ENCODE data around the gene RNASE8. TPM values are rescaled to one million over a fixed set of nuclear protein-coding genes. Genes with fewer than 3 reads are reported as not detected.
"Not testable (repeated sequence)": the region's sequence is repeated elsewhere in the genome, so short reads cannot be mapped to it uniquely, and the experiment has no call there.

Gene RNASE8
- total RNA-seq, 1 experiment from 2014 or later, result not detected

GRCh38 chr14:21030531-21030930 is 27.1 kb upstream of the RNASE8 start:
- no peak for DNase-seq (ENCODE audit: low spot score)

GRCh38 chr14:21032326-21033132 is 25.1 kb upstream of the RNASE8 start:
- no peak for DNase-seq (ENCODE audit: low spot score)

DNA sequence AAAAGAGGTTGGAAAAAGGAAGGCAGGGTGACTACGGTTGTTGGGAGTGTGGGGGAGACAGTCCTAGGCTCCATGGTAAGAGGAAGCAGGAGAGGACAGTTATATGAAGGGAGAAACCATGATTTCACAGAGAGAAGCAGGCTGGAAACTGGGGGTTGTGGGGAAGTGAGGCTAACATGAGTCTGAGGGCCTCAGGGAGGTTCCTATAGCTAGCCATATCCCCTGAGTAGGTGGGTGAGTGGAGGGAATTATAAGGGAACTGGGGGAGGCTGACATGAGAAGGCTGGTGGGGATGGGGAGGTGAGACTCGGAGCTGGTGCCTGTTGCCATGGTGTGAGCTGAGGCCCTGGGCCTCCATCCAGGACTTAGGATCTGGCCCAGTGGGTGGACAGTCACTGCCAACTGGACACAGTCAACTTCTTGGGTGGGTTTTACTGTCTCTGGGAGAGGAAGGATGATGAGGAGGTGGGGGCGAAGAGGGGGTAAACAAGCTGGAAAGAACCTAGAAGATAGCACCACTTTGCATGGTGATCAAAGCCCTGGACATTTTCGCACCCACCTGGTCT is 24.4 kb upstream of the RNASE8 start:
- DNase-seq (ENCODE audit: low spot score), result no peak

DNA sequence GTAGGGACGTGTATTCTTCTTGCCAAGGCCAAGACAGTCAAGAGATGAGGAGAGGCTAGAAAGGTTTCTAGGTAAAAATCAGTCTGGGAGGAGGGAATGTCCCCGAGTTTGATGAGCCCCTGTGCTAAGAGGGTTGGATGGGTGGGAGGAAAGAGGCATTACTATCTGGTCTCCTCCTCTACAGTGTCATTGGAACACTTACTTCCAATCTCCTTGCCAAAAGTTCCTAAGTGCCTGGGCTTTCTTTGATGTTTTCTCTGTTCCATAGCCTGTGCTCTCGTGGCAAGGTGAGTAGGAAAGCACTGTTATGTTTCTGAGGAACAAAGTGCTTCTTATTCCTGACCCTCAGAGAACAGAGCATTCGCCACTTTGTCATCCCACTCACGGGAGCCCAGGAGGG is 22.9 kb upstream of the RNASE8 start, which contains the start of gene RNASE13:
TSS of gene RNASE13 (minus strand) at position 101 of the 400 bp plus-strand sequence. CDS start 519 bp downstream, outside the sequence.
- DNase-seq (ENCODE audit: low spot score), result no peak

DNA sequence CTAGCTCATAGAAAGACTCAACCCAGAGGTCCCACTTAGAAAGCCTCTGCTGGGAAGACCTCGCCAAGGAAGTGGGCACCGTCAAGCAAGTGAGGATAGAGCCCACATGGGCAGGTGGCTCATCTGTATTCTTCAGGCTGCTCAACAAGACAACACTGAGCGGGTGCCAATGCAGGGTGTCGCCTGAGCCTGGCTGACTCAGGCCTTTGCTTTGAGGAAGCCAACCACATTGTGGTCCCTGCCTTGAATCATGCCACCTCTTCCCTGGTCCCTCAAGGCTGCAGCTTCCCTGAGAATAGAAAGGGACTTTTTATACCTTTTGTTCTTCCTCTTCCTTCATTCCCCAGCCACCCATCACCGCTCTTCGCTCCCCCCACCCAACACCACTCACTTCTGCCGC is 20.9 kb upstream of the RNASE8 start:
- DNase-seq (ENCODE audit: low spot score), result no peak

DNA sequence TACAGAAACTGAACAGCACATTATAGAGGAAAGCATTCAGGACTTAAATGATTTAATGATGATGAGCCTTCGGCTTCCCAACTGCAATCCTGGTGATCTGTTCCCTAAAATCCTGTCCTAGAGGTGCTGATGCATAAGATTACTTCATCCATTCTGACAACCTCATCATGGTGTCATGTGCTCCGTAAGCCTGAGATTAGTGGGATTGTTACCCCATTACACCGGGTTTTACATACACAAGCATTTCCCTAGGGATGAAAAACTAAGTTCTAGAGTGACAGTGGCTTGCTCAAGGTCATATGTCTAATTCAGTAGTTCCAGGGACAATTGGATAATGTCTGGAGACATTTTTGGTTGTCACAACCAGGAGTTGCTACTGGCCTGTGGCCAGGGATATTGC is 20.5 kb upstream of the RNASE8 start:
- DNase-seq (ENCODE audit: low spot score), result no peak

- no peak for DNase-seq (ENCODE audit: low spot score)
Observed at GRCh38 chr14:21038441-21039422, 18.9 kb upstream of the RNASE8 start.

DNA sequence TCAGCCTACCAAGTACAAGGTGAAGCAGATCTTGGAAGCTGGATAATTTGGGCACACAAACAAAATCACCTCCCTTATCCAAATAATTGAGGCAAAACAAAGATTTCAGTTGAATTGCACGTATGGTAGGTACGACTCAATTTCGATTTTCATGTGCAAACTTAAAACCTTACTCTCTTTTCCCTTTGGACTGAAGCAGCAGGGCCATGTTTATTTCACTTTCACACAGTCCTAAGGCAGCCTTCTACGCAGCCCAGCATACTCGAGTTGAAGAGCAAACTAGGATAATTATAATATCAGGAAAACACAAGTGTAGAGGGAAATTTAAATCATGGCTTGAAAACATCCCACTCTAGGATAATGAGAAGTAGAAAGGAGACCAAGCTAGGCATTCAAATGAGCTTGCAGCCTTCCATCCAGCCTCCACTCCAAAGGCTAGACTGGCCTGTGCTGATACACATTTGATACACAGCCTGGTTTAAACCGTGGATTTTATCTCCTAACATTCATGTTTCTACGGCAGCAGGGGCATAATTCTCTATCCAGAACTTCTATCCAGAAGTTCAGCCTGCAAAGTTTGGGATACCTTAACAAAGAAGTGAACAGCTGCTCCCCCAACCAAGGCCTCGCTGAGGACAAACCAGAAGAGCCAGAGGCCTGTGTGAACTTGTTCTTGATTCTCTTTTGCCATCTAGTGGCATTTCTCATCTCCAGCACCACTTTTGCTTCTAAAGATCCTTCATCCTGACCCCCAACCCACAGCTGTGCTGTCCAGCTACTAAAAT is 17.8 kb upstream of the RNASE8 start:
- DNase-seq (ENCODE audit: low spot score), result peak; percentile 27

- no peak for DNase-seq (ENCODE audit: low spot score)
Observed at GRCh38 chr14:21040370-21040925, 17.2 kb upstream of the RNASE8 start.

GRCh38 chr14:21040941-21041340 is 16.7 kb upstream of the RNASE8 start:
- not testable (repeated sequence) for DNase-seq (ENCODE audit: low spot score)

DNA sequence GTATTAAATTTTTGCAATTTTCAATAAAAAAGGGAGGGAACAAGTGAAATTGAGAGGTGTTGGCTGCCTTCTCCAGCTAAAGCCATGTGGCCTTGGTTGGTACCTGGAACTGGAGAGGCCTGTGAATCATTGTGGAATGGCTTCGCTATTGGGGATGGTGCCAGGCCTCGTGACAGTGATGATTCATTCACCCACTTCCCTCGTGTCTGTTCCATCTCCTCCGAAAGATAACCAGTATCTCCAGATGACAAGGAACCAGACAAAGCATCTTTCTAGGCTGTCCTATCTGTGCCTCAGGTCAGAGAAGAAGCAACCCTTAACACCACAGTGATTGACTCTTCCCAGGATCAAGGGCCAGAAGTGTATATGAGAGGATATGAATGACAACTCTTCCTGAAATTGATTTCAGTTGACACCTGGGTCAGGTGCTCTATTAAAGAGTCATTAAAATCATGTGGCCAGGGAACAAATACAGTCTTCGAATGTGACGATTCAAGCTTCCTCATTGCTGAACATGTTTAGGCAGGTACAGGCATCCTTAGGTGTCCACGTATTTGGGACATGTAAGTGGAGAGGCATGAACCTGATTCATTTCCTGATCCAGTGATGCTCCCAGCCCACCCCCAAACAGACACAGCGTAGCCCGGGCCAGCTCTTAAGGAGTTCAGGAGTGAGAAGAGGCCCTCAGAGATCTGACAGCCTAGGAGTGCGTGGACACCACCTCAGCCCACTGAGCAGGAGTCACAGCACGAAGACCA is 15.8 kb upstream of the RNASE8 start, which contains the start of gene RNASE7:
TSS of gene RNASE7 (plus strand) at position 687 of the 758 bp plus-strand sequence. CDS start 631 bp downstream, outside the sequence.
- DNase-seq (ENCODE audit: low spot score), result peak; percentile 52

- no peak for DNase-seq (ENCODE audit: low spot score)
Observed at GRCh38 chr14:21042918-21043317, 14.7 kb upstream of the RNASE8 start.

DNA sequence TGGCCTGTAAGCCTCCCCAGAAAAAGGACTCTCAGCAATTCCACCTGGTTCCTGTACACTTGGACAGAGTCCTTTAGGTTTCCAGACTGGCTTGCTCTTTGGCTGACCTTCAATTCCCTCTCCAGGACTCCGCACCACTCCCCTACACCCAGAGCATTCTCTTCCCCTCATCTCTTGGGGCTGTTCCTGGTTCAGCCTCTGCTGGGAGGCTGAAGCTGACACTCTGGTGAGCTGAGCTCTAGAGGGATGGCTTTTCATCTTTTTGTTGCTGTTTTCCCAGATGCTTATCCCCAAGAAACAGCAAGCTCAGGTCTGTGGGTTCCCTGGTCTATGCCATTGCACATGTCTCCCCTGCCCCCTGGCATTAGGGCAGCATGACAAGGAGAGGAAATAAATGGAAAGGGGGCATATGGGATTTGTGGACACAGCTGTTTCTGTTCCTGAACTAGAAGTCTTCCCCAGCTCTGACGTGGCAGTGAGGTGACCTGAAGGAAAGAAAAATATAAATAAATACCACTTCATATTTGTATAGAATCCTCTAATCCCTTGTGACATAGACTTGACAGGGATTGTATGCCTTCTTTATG is 14.1 kb upstream of the RNASE8 start:
- no peak for DNase-seq (ENCODE audit: low spot score)

DNA sequence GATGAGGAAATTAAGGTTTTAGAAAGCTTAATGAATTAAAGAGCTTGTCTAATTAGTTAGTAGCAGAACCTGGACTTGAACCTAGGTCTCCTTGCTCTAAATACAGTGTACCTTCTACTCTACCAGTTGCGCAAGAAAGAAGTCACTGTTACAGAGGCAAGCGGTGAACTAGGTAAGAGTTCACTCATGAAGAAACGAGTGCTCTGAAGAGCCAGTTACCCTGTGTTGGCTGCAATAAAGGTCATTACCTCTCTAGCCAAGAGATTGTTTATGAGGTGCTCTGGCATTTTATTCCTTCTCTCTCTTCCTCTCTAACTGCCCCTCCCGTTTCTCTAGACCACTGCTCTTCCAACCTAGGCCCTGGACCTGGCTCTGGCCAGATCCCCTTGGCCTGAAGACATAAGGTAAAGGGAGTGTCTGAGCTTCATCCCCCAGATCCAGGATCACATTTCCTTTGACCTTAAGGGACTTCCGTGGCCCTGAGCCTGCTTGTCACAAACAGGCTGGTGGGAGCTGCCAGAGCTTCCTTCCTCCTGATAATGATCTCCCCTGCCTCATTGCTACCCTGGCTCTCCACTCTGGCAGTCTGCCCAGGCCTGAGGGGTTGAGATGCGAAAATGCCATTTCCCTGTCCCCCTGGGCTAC is 13.5 kb upstream of the RNASE8 start:
- no peak for DNase-seq (ENCODE audit: low spot score)

GRCh38 chr14:21047378-21047781 is 10.2 kb upstream of the RNASE8 start:
- no peak for DNase-seq (ENCODE audit: low spot score)

- DNase-seq (ENCODE audit: low spot score), result no peak
Observed at GRCh38 chr14:21048638-21049037, 9.0 kb upstream of the RNASE8 start.

DNA sequence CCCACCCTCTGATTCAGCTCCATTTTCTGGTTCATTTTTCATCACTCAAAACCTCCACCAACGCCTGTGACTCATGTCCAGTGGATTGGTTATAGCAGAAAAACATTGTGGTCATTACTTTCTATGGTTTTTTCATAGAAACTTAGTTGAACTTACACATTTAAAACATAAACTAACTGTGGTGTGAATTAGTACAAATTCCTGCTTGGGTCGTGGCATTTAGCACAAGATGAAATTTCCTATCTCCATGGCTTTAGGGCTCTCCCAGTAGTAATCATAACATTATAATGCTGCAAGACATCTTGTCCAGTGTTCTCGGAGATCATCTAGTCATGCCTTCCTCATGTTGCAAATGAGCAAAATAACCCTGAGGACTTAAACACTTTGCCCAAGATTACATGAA is 8.3 kb upstream of the RNASE8 start:
- DNase-seq (ENCODE audit: low spot score), result no peak

DNA sequence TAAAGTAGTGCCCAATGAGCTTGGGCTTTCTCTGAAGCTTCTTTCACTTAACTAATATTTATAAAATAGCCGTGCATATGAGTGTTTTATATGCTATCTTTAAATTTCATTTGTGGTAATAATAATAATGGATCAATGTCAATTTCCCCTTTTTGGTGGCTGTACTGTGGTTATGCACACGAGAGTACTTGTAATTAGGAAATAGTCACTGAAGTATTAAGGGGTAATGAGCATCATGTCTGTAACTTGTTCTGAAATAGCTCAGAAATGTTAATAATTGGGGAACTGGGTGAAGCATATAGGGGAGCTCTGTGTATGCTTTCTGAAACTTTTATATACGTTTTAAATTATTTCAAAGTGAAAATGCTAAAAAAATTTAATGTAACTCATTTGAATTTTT is 7.0 kb upstream of the RNASE8 start:
- DNase-seq (ENCODE audit: low spot score), result no peak
